ENCODE measurements around the gene USF1. TPM values are rescaled to one million over a fixed set of nuclear protein-coding genes. Genes with fewer than 3 reads are reported as not detected.
A peak's percentile ranks its signal among the peaks of the same experiment; 100 is the strongest.
"Not testable (repeated sequence)": the region's sequence is repeated elsewhere in the genome, so short reads cannot be mapped to it uniquely, and the experiment has no call there.

Gene USF1
- polyA plus RNA-seq, 3 donors = 6.3 to 335 (median 25.5) TPM

- Mint-ChIP-seq H3K4me1 (peaks cover 76% of the 10 kb centered on the region), H3K27ac (peak overlapping the region in 6 of 7 donors; percentile 43 to 96 (median 79))
- intact Hi-C loops (cut with micrococcal nuclease); H3K9me3 Mint-ChIP-seq; H3K4me3 ChIP-seq (replicated peaks in 1 of 3; ENCODE audit: low read depth in 2 of 3, low read length in 3 of 3); H2AFZ ChIP-seq (ENCODE audit: insufficient read depth, low read depth, low read length, poor library complexity, severe bottlenecking); H3K36me3 ChIP-seq (replicated peaks in 1 of 2; ENCODE audit: control insufficient read depth in 1 of 2, insufficient read depth in 2 of 2, low read length in 2 of 2); H3K27me3 ChIP-seq (ENCODE audit: control insufficient read depth in 2 of 2, insufficient read depth in 2 of 2, low read length in 2 of 2); H3K27me3 Mint-ChIP-seq (ENCODE audit: low read depth in 3 of 3); H3K4me3 Mint-ChIP-seq; H4K20me1 ChIP-seq (ENCODE audit: insufficient read depth, low read length); H3K9me3 ChIP-seq (replicated peaks in 1 of 2; ENCODE audit: control insufficient read depth in 1 of 2, insufficient read depth in 1 of 2, low read length in 2 of 2); H3K27ac ChIP-seq (ENCODE audit: low read depth in 1 of 2, low read length in 2 of 2); H3K4me2 ChIP-seq (replicated peaks; ENCODE audit: extremely low read depth, low read length, poor library complexity, severe bottlenecking); H3K9ac ChIP-seq (ENCODE audit: insufficient read depth, low read length, poor library complexity, severe bottlenecking); H3K36me3 Mint-ChIP-seq: not testable (repeated sequence)
- 40% methylated on average over 1 of the region's 1 CpG for WGBS (ENCODE audit: insufficient coverage)
- peaks cover 50% of the 10 kb centered on the region for H3K79me2 ChIP-seq (ENCODE audit: insufficient read depth, low read length)
- DNase-seq = peak in 1 of 3 donors; percentile 56
- H3K4me1 ChIP-seq (ENCODE audit: control insufficient read depth in 1 of 2, insufficient read depth in 2 of 2, low read length in 2 of 2) = peaks cover 73 to 80% of the 10 kb centered on the region in 2 donors
Observed at GRCh38 chr1:161016683-161017082, 29.1 kb downstream of the USF1 start.

- Mint-ChIP-seq H3K9me3 (no peaks in the 10 kb centered on the region), H3K36me3 (peaks cover 3 to 20% of the 10 kb centered on the region in 2 donors), H3K27ac (peak overlapping the region; percentile 96 to 99 (median 98)), H3K27me3 (ENCODE audit: low read depth in 3 of 3) (no peaks in the 10 kb centered on the region), H3K4me1 (peaks cover 54% of the 10 kb centered on the region), H3K4me3 (peak overlapping the region; percentile 82 to 91)
- peak; percentile 88 to 96 (median 93) for DNase-seq
- Histone ChIP-seq H3K36me3 (replicated peaks in 1 of 2; ENCODE audit: control insufficient read depth in 1 of 2, insufficient read depth in 2 of 2, low read length in 2 of 2) (no peaks in the 10 kb centered on the region), H3K27me3 (ENCODE audit: control insufficient read depth in 2 of 2, insufficient read depth in 2 of 2, low read length in 2 of 2) (no peaks in the 10 kb centered on the region), H3K9me3 (replicated peaks in 1 of 2; ENCODE audit: control insufficient read depth in 1 of 2, insufficient read depth in 1 of 2, low read length in 2 of 2) (no peaks in the 10 kb centered on the region), H2AFZ (ENCODE audit: insufficient read depth, low read depth, low read length, poor library complexity, severe bottlenecking) (peak overlapping the region; percentile 60), H4K20me1 (ENCODE audit: insufficient read depth, low read length) (no peaks in the 10 kb centered on the region), H3K9ac (ENCODE audit: insufficient read depth, low read length, poor library complexity, severe bottlenecking) (peak overlapping the region; percentile 68), H3K4me1 (ENCODE audit: control insufficient read depth in 1 of 2, insufficient read depth in 2 of 2, low read length in 2 of 2) (peaks cover 47 to 61% of the 10 kb centered on the region in 2 donors), H3K79me2 (ENCODE audit: insufficient read depth, low read length) (peaks cover 68% of the 10 kb centered on the region), H3K27ac (ENCODE audit: low read depth in 1 of 2, low read length in 2 of 2) (peak overlapping the region; percentile 92 to 94), H3K4me2 (replicated peaks; ENCODE audit: extremely low read depth, low read length, poor library complexity, severe bottlenecking) (peak overlapping the region; percentile 76), H3K4me3 (replicated peaks in 1 of 3; ENCODE audit: low read depth in 2 of 3, low read length in 3 of 3) (peak overlapping the region; percentile 28 to 71 (median 30))
- WGBS (ENCODE audit: insufficient coverage) = 0% methylated on average over 9 of the region's 15 CpGs
- TF ChIP-seq CTCF (IDR thresholded peaks at IDR 0.05) = no peak
- intact Hi-C loops (cut with micrococcal nuclease) = no loop called here
Observed at GRCh38 chr1:161013488-161014230, 32.1 kb downstream of the USF1 start.
